Body of pancreas (tissue), 4 donors: ENCODE measurements around the gene WDFY4. TPM values are rescaled to one million over a fixed set of nuclear protein-coding genes. Genes with fewer than 3 reads are reported as not detected.

Source experiments
- ATAC-seq: fragments of 150-250 bp; one replicate; pipeline ENCODE4 v1.9.1; 2016
- DNase-seq, 4 donors: peaks; one replicate each; pipeline ENCODE4 v3.0.0-alpha.2; 2019
- H3K27ac ChIP-seq, 4 donors: fragments of 200-600 bp; sonication (generic); 1 replicate in 3 of 4; 2 replicates in 1 of 4; pipeline versions ENCODE4 v1.5.1 to v1.6.1; 2016 to 2019; ENCODE audit warnings: mild to moderate bottlenecking in 1 of 4, mixed read lengths in 1 of 4, moderate library complexity in 1 of 4
- H3K27me3 ChIP-seq, 2 donors: fragments of 200-600 bp; sonication (generic); one replicate each; pipeline ENCODE4 v1.6.0; 2016; ENCODE audit warnings: mild to moderate bottlenecking in 1 of 2
- H3K36me3 ChIP-seq, 2 donors: fragments of 200-600 bp; sonication (generic); replicated peaks in 1 of 2; 2 replicates each; pipeline ENCODE4 v1.5.1; 2016; ENCODE audit warnings: low read depth in 2 of 2; ENCODE audit not compliant: insufficient read depth in 1 of 2
- H3K4me1 ChIP-seq: fragments of 200-600 bp; sonication (generic); one replicate; pipeline ENCODE4 v1.6.0; 2016
- H3K4me3 ChIP-seq, 2 donors: fragments of 200-600 bp; sonication (generic); 1 replicate in 1 of 2; 2 replicates in 1 of 2; pipeline ENCODE4 v1.5.1; 2016 to 2019
- H3K9me3 ChIP-seq, 3 donors: fragments of 200-600 bp; sonication (generic); 1 replicate in 2 of 3; 2 replicates in 1 of 3; pipeline ENCODE4 v1.5.1; 2016
- POLR2A ChIP-seq, 3 donors: fragments of 450-650 bp; IDR thresholded peaks; one replicate each; pipeline ENCODE4 v1.6.1; 2016; ENCODE audit warnings: antibody characterized with exemption in 3 of 3, mild to moderate bottlenecking in 2 of 3
- WGBS, 2 donors: methylation state at CpG; one replicate each; pipeline ENCODE4 v1.1.5; 2017; 5-methylcytosine and 5-hydroxymethylcytosine counted together
- intact Hi-C: fragments of 100-400 bp; cut with DNase I; formaldehyde crosslinking; loops from one replicate; pipeline ENCODE4 v1.15.1; 2023
- total RNA-seq, 2 donors: library from RNA; depleted of rRNA; stranded (reverse); fragments of >200 nt; gene quantifications; one replicate each; pipeline ENCODE4 v1.1.0, GENCODE V29; 2016
- TF ChIP-seq, protein P1 (sequence below), 7 experiments: fragments of 450-650 bp in 4 of 7; fragments of 200-600 bp in 3 of 7; sonication (generic) in 3 of 7; IDR thresholded peaks; one replicate each; pipeline ENCODE4 v1.5.1; 2016 to 2019; ENCODE audit warnings: antibody characterized with exemption in 7 of 7

WDFY4 gene
- total RNA-seq, 2 donors from 2014 or later: 0.66 to 2.3 TPM

- TF ChIP-seq POLR2A (IDR thresholded peaks at IDR 0.05): no peak
- TF ChIP-seq, protein P1, sequence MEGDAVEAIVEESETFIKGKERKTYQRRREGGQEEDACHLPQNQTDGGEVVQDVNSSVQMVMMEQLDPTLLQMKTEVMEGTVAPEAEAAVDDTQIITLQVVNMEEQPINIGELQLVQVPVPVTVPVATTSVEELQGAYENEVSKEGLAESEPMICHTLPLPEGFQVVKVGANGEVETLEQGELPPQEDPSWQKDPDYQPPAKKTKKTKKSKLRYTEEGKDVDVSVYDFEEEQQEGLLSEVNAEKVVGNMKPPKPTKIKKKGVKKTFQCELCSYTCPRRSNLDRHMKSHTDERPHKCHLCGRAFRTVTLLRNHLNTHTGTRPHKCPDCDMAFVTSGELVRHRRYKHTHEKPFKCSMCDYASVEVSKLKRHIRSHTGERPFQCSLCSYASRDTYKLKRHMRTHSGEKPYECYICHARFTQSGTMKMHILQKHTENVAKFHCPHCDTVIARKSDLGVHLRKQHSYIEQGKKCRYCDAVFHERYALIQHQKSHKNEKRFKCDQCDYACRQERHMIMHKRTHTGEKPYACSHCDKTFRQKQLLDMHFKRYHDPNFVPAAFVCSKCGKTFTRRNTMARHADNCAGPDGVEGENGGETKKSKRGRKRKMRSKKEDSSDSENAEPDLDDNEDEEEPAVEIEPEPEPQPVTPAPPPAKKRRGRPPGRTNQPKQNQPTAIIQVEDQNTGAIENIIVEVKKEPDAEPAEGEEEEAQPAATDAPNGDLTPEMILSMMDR (IDR thresholded peaks at IDR 0.05): no peak
- DNase-seq (no peak), ATAC-seq (no peak)
- Histone ChIP-seq H3K27ac (no peak overlapping the region), H3K4me1 (no peaks in the 10 kb centered on the region), H3K9me3 (no peaks in the 10 kb centered on the region), H3K27me3 (no peaks in the 10 kb centered on the region), H3K36me3 (no peaks in the 10 kb centered on the region), H3K4me3 (no peak overlapping the region)
- intact Hi-C loops: no loop called here
- 31 to 42% methylated on average over 1 of the region's 1 CpG for WGBS, 2 donors
Measured at GRCh38 chr10:48814933-48815332, 130.3 kb downstream of the WDFY4 start.

DNA sequence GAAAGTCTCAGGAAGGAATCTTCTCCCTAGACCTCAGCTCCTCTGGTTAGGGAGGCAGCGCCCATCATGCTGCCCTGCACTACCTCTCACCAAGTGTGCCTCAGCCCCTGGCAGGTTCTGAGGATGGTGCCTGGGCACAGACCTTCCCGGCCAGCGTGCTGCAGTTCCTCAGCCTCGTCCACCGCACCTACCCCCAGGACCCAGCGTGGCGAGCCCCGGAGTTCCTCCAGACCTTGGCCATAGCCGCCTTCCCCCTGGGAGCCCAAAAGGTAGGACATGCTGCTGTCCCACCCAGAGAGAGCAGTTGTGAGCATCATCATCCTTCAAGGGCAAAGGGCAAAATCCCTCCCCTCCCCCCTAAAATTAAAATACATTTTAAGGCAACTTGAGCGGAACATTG lies 132.5 kb downstream of the WDFY4 start:
- no peak for TF ChIP-seq POLR2A (IDR thresholded peaks at IDR 0.05)
- TF ChIP-seq, protein P1 (IDR thresholded peaks at IDR 0.05): no peak
- no peak for DNase-seq
- intact Hi-C loops: no loop called here

GRCh38 chr10:48818081-48818480 lies 133.4 kb downstream of the WDFY4 start:
- ATAC-seq: no peak
- intact Hi-C loops: no loop called here
- Histone ChIP-seq H3K4me3 (no peak overlapping the region), H3K4me1 (no peaks in the 10 kb centered on the region), H3K27ac (no peak overlapping the region), H3K9me3 (no peaks in the 10 kb centered on the region), H3K36me3 (no peaks in the 10 kb centered on the region), H3K27me3 (no peaks in the 10 kb centered on the region)
- 83 to 90% methylated on average over 2 of the region's 2 CpGs for WGBS, 2 donors
- DNase-seq: no peak
- no peak for TF ChIP-seq POLR2A (IDR thresholded peaks at IDR 0.05)
- TF ChIP-seq, protein P1 (IDR thresholded peaks at IDR 0.05): no peak

More for the DNA sequence above, 132.5 kb downstream of the WDFY4 start:
- H3K27ac ChIP-seq: no peak overlapping the region
- no peaks in the 10 kb centered on the region for H3K36me3 ChIP-seq
- 80 to 85% methylated on average over 10 of the region's 10 CpGs for WGBS, 2 donors
- no peak for ATAC-seq
- no peaks in the 10 kb centered on the region for H3K27me3 ChIP-seq
- no peaks in the 10 kb centered on the region for H3K4me1 ChIP-seq
- no peak overlapping the region for H3K4me3 ChIP-seq
- H3K9me3 ChIP-seq: no peaks in the 10 kb centered on the region

DNA sequence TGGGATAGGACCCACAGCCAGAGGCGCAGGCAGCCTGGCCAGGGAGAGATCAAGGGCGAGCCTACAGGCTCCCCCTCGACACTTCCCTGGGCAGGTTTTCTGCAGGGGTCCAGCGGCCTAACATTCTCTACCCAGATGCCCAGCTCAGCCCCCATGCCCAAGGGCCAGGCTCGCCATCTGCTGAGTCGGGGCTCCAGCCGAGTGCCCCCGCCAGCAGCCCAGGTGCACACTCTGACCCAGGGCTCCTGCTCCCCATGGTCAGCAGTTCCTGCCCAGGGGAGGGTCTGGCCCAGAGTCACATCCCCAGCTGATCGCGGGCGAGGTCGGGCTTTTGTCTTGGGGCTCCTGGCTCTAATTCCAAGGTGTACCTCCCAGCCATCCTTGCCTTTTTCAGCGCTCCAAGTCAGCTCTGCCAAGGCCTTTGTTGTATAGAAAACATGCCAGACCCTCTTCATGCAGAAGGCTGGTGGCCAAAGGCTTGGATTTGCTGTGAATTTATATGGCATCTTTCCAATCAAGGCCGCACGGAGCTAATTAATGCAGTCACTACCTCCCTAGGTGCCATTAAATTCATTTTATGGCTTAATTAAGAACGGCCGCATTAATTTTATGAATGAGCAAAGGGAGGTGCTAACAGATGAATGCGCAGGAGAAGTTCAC lies 134.3 kb downstream of the WDFY4 start:
- H3K4me3 ChIP-seq: no peak overlapping the region
- ATAC-seq: no peak
- H3K27me3 ChIP-seq: no peaks in the 10 kb centered on the region
- no peaks in the 10 kb centered on the region for H3K9me3 ChIP-seq
- WGBS, 2 donors: 77 to 78% methylated on average over 12 to 18 of the region's 18 CpGs
- H3K36me3 ChIP-seq: no peaks in the 10 kb centered on the region
- H3K27ac ChIP-seq: no peak overlapping the region
- no peak for DNase-seq
- intact Hi-C loops: no loop called here
- no peaks in the 10 kb centered on the region for H3K4me1 ChIP-seq
- TF ChIP-seq, protein P1 (IDR thresholded peaks at IDR 0.05): no peak
- TF ChIP-seq POLR2A (IDR thresholded peaks at IDR 0.05): no peak

DNA sequence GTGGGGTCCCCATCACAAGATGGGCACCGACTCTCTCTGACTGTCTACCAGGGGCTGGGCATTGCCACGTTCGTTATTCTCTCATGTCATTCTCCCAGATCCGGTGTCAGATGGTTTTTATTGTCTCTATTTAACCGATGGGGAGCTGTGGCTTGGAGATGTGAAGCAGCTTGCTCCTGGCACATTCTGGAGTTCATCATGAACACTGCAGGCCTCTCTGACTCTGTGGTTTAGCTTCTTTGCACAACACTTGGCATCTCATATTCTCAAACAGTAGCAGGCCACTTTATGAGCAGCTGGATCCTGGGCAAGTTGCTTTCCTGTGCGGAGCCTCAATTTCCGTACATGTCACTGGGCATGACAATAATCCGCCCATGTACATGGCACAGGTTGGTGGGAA lies 135.1 kb downstream of the WDFY4 start:
- WGBS, 2 donors: 72 to 80% methylated on average over 7 to 8 of the region's 8 CpGs
- ATAC-seq: no peak
- Histone ChIP-seq H3K36me3 (no peaks in the 10 kb centered on the region), H3K27me3 (no peaks in the 10 kb centered on the region), H3K9me3 (no peaks in the 10 kb centered on the region), H3K27ac (no peak overlapping the region), H3K4me1 (no peaks in the 10 kb centered on the region), H3K4me3 (no peak overlapping the region)
- DNase-seq: no peak
- TF ChIP-seq, protein P1 (IDR thresholded peaks at IDR 0.05): no peak
- no peak for TF ChIP-seq POLR2A (IDR thresholded peaks at IDR 0.05)
- intact Hi-C loops: no loop called here
